SW480 (cell line): ENCODE measurements around the gene SLC13A5.
"Not testable (repeated sequence)": the region's sequence is repeated elsewhere in the genome, so short reads cannot be mapped to it uniquely, and the experiment has no call there.

Source experiments
- DNase-seq: peaks from one replicate; pipeline ENCODE4 v3.0.0-alpha.2; 2016; ENCODE audit warnings: low spot score

The SLC13A5 gene

GRCh38 chr17:6661464-6661848, 51.7 kb downstream of the SLC13A5 start:
- no peak for DNase-seq

- DNase-seq: no peak
Observed at GRCh38 chr17:6660805-6661463, 52.2 kb downstream of the SLC13A5 start.

- DNase-seq: no peak
Observed at GRCh38 chr17:6660101-6660500, 53.1 kb downstream of the SLC13A5 start.

- not testable (repeated sequence) for DNase-seq
Observed at GRCh38 chr17:6658411-6658810, 54.8 kb downstream of the SLC13A5 start.

GRCh38 chr17:6657633-6658287, 55.4 kb downstream of the SLC13A5 start:
- no peak for DNase-seq

- not testable (repeated sequence) for DNase-seq
Observed at GRCh38 chr17:6656797-6657632, 56.2 kb downstream of the SLC13A5 start.

GRCh38 chr17:6655732-6656361, 57.3 kb downstream of the SLC13A5 start:
- DNase-seq: not testable (repeated sequence)

- peak; percentile 79 for DNase-seq
Observed at GRCh38 chr17:6654841-6655731, 58.1 kb downstream of the SLC13A5 start.

GRCh38 chr17:6651919-6652452, 61.2 kb downstream of the SLC13A5 start:
- DNase-seq: no peak

GRCh38 chr17:6651354-6651918, 61.7 kb downstream of the SLC13A5 start, which contains the start of the genes C17orf100 and MED31:
C17orf100 (plus strand) TSS chr17:6651762; CDS start chr17:6651914, 152 bp downstream.
MED31 (minus strand) TSS chr17:6651605; CDS start chr17:6651528, 77 bp downstream.
- DNase-seq: peak; percentile 95

GRCh38 chr17:6648181-6648580, 65.0 kb downstream of the SLC13A5 start:
- DNase-seq: no peak

- DNase-seq: no peak
Observed at GRCh38 chr17:6643451-6644125, 69.6 kb downstream of the SLC13A5 start.

GRCh38 chr17:6642592-6642991, 70.6 kb downstream of the SLC13A5 start:
- no peak for DNase-seq

GRCh38 chr17:6641247-6641863, 71.8 kb downstream of the SLC13A5 start:
- peak; percentile 46 for DNase-seq

- peak; percentile 91 for DNase-seq
Observed at GRCh38 chr17:6640536-6641246, 72.5 kb downstream of the SLC13A5 start, which contains the start of the genes KIAA0753 and TXNDC17. KIAA0753 (minus strand) TSS chr17:6640711; CDS start chr17:6635103, 5,608 bp downstream. TXNDC17 (plus strand) TSS chr17:6641060; CDS start chr17:6641083, 23 bp downstream.

GRCh38 chr17:6639586-6640535, 73.3 kb downstream of the SLC13A5 start:
- DNase-seq: peak; percentile 44

- no peak for DNase-seq
Observed at GRCh38 chr17:6639014-6639585, 74.1 kb downstream of the SLC13A5 start.
